GF-D8 (cell line): ENCODE data around the gene UFSP1.
A peak's percentile ranks its signal among the peaks of the same experiment; 100 is the strongest.
"Not testable (repeated sequence)": the region's sequence is repeated elsewhere in the genome, so short reads cannot be mapped to it uniquely, and the experiment has no call there.

ENCODE experiments used
- DNase-seq: peaks from one replicate; lab custom pipeline; 2025; lab: John Stamatoyannopoulos, UW

The UFSP1 gene

GRCh38 chr7:100859856-100860255, 29.7 kb downstream of the UFSP1 start:
- no peak for DNase-seq

DNA sequence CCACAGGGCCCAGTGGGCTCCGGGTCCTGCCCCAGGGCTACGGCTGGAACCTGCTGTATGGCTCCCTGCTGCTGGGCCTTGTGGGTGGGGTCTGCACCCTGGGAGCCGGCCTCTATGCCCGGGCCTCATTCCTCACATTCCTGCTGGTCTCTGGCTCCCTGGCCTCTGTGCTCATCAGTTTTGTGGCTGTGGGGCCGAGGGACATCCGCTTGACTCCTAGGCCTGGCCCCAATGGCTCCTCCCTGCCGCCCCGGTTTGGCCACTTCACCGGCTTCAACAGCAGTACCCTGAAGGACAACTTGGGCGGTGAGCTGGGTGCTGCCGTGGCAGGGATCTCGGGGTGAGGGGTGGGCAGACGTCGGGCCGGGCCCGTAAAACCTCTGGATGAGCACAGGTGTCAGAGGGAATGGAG, 32.6 kb downstream of the UFSP1 start:
- no peak for DNase-seq

GRCh38 chr7:100855515-100855914, 34.0 kb downstream of the UFSP1 start:
- no peak for DNase-seq

DNA sequence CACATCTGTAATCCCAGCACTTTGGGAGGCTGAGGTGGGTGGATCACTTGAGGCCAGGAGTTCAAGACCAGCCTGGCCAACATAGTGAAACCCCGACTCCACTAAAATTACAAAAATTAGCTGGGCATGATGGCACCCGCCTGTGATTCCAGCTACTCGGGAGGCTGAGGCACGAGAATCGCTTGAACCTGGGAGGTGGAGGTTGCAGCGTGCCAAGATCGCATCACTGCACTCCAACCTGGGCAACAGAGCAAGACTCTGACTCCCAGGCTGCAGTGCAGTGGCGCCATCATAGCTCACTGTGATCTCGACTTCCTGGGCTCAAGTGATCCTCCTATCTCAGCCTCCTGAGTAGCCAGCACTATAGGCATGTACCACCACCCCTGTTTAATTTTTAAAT, 34.6 kb downstream of the UFSP1 start:
- not testable (repeated sequence) for DNase-seq

DNA sequence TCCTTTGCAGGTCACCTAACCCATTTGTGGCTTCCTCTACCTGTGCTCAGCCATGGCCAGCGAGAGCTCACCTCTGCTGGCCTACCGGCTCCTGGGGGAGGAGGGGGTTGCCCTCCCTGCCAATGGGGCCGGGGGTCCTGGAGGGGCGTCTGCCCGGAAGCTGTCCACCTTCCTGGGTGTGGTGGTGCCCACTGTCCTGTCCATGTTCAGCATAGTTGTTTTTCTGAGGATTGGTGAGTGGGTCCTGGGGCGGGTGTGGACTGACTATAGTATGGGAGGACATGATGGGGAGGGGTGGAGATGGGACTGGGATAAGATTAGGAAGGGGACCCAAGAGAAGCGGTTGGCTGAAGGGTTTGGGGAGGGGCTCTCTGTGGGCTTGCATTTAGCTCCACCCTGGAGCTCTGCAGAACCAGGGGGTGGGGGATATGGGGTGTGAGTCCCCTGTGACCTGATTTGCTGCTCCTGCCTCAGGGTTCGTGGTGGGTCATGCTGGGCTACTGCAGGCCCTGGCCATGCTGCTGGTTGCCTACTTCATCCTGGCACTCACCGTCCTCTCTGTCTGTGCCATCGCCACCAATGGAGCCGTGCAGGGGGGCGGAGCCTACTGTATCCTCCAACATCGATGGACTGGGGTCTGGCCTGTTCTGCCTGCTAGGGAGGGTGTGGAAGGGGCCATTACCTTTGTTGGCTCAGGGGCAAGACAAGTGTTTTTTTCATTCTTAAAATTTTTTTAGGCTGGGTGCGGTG, 35.2 kb downstream of the UFSP1 start:
- no peak for DNase-seq

GRCh38 chr7:100852048-100852872, 37.3 kb downstream of the UFSP1 start, which contains the start of gene SLC12A9:
TSS of gene SLC12A9 (plus strand) at chr7:100852713. CDS start at chr7:100854198, 1,485 bp downstream.
- DNase-seq: peak; percentile 65

GRCh38 chr7:100847360-100847759, 42.2 kb downstream of the UFSP1 start:
- no peak for DNase-seq

GRCh38 chr7:100840470-100841100, 48.9 kb downstream of the UFSP1 start:
- no peak for DNase-seq

- DNase-seq: no peak
These were observed 50.2 kb downstream of the UFSP1 start for GRCh38 chr7:100839361-100839760.
